ENCODE measurements around the gene UBE2E2.

UBE2E2 gene

DNA sequence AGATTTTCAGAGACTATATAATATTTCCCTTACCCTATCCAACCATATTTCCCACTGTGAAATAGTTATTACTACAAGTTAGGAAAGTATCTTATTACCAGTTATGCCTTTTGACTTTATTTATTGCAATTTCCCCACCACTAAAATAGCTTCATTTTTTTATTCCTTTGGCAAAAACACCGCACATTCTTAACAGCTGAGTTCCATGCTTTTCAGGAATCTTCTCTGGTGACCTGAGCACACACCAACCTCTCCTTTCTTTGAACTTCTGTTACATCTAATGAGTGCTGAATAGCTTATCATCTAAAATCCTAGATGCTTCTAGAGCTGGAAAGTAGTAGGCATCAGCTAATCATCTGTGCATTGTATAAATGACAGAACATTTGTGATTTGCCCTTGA, 99.1 kb downstream of the UBE2E2 start:
- H3K4me3 ChIP-seq (ENCODE audit: low read length), result no peak overlapping the region
- TF ChIP-seq, protein P1, sequence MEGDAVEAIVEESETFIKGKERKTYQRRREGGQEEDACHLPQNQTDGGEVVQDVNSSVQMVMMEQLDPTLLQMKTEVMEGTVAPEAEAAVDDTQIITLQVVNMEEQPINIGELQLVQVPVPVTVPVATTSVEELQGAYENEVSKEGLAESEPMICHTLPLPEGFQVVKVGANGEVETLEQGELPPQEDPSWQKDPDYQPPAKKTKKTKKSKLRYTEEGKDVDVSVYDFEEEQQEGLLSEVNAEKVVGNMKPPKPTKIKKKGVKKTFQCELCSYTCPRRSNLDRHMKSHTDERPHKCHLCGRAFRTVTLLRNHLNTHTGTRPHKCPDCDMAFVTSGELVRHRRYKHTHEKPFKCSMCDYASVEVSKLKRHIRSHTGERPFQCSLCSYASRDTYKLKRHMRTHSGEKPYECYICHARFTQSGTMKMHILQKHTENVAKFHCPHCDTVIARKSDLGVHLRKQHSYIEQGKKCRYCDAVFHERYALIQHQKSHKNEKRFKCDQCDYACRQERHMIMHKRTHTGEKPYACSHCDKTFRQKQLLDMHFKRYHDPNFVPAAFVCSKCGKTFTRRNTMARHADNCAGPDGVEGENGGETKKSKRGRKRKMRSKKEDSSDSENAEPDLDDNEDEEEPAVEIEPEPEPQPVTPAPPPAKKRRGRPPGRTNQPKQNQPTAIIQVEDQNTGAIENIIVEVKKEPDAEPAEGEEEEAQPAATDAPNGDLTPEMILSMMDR (conservative IDR thresholded peaks at IDR 0.05; ENCODE audit: low read length), result no peak
- DNase-seq (ENCODE audit: low read depth), result peak; percentile 74

DNA sequence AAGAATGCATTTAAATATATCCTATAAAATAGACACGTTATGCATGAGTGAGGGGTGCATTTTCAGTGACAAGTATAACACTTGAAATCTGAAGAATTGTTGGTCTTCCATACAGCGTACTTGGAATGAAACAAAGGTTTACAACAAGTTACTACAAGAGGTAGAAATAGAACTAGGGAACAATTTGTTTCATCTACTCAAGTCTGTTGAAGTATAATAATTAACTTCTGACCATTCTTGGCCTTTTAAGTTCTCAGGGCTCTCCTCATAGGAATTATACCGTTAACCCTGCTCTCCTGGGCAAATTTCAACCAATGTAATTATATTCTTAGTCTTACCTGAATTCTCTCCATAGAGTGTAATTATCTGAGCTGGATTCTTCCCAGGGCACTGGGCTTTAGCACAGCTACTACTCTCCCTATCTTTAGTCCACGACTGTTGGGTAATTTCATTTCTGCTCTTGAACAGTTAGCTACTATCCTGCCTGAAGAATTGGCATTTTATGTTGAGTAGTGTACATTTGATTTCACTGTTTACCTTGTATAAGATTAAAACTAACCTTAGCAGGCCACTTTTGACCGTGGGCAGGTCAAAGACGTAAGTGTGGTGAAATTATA, 100.6 kb downstream of the UBE2E2 start:
- no peak overlapping the region for H3K4me3 ChIP-seq (ENCODE audit: low read length)
- DNase-seq (ENCODE audit: low read depth), result no peak
- TF ChIP-seq, protein P1 (conservative IDR thresholded peaks at IDR 0.05; ENCODE audit: low read length), result no peak

GRCh38 chr3:23304424-23304823, 101.3 kb downstream of the UBE2E2 start:
- TF ChIP-seq, protein P1 (conservative IDR thresholded peaks at IDR 0.05; ENCODE audit: low read length), result no peak
- DNase-seq (ENCODE audit: low read depth), result peak; percentile 86
- H3K4me3 ChIP-seq (ENCODE audit: low read length), result no peak overlapping the region

DNA sequence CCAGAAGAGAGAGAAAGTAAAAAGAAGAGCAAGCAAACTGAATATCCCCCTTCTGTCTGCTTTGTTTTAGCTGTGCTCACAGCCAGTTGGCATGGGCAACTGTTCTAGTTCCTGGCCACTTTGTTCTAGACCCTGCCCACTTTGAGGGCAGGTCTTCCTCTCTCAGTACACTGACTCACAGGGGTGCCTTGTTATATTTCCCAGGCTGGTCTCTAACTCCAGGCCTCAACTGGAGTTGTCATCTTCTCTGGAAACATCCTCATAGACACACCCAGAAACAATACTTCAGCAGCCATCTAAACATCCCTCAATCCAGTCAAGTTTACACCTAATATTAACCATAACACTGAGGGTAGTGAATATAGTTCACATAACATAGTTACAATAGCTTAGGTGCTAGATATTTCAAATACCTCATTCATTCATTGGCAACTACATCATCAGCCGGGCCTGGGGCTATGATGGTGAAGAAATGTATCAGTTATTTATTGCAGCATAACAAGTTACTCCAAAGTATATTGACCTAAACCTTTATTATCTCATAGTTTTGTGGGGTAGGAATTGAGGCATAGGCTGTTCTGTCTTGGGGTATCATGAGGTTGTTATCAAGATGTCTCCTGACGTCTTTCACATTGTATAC, 106.0 kb downstream of the UBE2E2 start:
- H3K4me3 ChIP-seq (ENCODE audit: low read length), result no peak overlapping the region
- DNase-seq (ENCODE audit: low read depth), result no peak
- TF ChIP-seq, protein P1 (conservative IDR thresholded peaks at IDR 0.05; ENCODE audit: low read length), result no peak

DNA sequence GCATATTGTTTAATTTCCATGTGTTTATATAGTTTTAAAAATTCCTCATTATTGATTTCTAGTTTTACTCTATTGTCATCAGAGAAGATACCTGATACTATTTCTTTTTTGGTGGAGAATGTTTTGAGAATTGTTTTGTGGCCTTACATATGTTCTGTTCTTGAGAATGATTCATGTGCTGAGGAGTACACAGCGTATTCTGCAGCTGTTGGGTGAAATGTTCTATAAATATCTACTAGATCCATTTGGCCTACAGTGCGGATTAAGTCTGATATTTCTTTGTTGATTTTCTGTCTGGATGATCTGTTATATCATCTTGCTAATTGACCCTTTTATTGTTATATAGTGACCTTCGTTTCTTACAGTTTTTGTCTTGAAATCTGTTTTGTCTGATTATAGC, 109.7 kb downstream of the UBE2E2 start:
- no peak for DNase-seq (ENCODE audit: low read depth)
- TF ChIP-seq, protein P1 (conservative IDR thresholded peaks at IDR 0.05; ENCODE audit: low read length), result no peak
- H3K4me3 ChIP-seq (ENCODE audit: low read length), result no peak overlapping the region

DNA sequence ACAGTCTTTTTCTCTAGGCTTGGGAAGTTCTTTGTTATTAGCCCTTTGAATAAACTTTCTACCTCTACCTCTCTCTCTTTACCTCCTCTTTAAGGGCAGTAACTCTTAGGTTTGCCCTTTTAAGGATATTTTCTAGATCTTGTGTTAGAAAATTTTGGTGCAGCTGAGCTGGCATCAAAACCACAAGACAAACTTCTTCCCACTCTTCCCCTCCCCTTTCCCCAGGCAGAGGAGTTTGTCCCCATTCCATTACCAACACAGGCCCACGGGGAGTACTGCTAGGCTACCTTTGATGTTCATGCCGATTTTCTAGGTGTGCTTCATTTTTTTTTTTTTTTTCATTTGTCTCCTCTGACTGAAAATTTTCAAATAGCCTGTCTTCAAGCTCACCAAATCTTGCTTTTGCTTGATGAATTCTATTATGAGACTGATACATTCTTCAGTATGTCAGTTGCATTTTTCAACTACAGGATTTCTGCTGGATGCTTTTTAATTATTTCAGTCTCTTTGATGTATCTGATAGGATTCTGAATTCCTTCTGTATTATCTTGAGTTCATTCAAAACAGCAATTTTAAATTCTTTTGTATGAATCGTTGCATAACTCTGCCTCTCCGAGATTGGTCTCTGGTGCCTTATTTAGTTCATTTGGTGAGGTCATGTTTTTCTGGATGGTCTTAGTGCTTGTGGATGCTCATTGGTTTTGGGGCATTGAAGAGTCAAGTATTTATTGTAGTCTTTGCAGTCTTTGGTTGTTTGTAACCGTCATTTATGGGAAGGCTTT, 112.0 kb downstream of the UBE2E2 start:
- no peak overlapping the region for H3K4me3 ChIP-seq (ENCODE audit: low read length)
- no peak for DNase-seq (ENCODE audit: low read depth)
- TF ChIP-seq, protein P1 (conservative IDR thresholded peaks at IDR 0.05; ENCODE audit: low read length), result no peak
